ENCODE data around the gene PHKB. TPM values are rescaled to one million over a fixed set of nuclear protein-coding genes. Genes with fewer than 3 reads are reported as not detected.

The PHKB gene
- total and polyA plus RNA-seq, 2 donors (not counting 3 experiments of a cell fraction or from before 2014, with no cell fraction given): 30.1 to 61.0 TPM

GRCh38 chr16:47578033-47578432 lies 116.9 kb downstream of the PHKB start:
- Histone ChIP-seq H3K27me3 (ENCODE audit: control insufficient read depth in 2 of 2, insufficient read depth in 2 of 2, low read length in 2 of 2) (no peaks in the 10 kb centered on the region), H2AFZ (ENCODE audit: low read depth, low read length) (no peak overlapping the region), H3K4me1 (ENCODE audit: control insufficient read depth, extremely low read depth, insufficient read depth, low read length) (no peaks in the 10 kb centered on the region), H4K20me1 (replicated peaks; ENCODE audit: control insufficient read depth, extremely low read depth, insufficient read depth, low read length) (no peaks in the 10 kb centered on the region), H3K9me3 (replicated peaks; ENCODE audit: control insufficient read depth, insufficient read depth, low read length) (no peaks in the 10 kb centered on the region), H3K27ac (ENCODE audit: insufficient read depth, low read depth, low read length) (no peak overlapping the region), H3K4me2 (ENCODE audit: insufficient read depth, low read length) (no peak overlapping the region), H3K36me3 (ENCODE audit: control insufficient read depth in 2 of 2, extremely low read depth in 1 of 2, insufficient read depth in 2 of 2, low read length in 2 of 2) (no peaks in the 10 kb centered on the region), H3K4me3 (replicated peaks in 1 of 3; ENCODE audit: insufficient read depth in 1 of 3, low read depth in 1 of 3, low read length in 3 of 3) (no peak overlapping the region), H3K9me1 (replicated peaks; ENCODE audit: control insufficient read depth, extremely low read depth, insufficient read depth, low read length) (no peaks in the 10 kb centered on the region), H3K79me2 (ENCODE audit: control insufficient read depth, insufficient read depth, low read length) (no peaks in the 10 kb centered on the region), H3K9ac (replicated peaks; ENCODE audit: extremely low read depth, insufficient read depth, low read length) (no peak overlapping the region)
- ChIA-PET POLR2A (no interaction called here), CTCF (no interaction called here)
- dilution Hi-C loops (cut with MboI; ENCODE audit: extremely low pct_ligation_motif_present, low sequenced_read_pairs): no loop called here
- DNase-seq (ENCODE audit: low read depth, low spot score) (no peak), FAIRE-seq (no peak)
- BruUV-seq (replicated peaks): no TSS peak
- intact Hi-C loops (cut with micrococcal nuclease): no loop called here
- TF ChIP-seq FOS (IDR thresholded peaks at IDR 0.05; ENCODE audit: borderline replicate concordance, insufficient read depth, low read length): no peak
- TF ChIP-seq, protein P1, sequence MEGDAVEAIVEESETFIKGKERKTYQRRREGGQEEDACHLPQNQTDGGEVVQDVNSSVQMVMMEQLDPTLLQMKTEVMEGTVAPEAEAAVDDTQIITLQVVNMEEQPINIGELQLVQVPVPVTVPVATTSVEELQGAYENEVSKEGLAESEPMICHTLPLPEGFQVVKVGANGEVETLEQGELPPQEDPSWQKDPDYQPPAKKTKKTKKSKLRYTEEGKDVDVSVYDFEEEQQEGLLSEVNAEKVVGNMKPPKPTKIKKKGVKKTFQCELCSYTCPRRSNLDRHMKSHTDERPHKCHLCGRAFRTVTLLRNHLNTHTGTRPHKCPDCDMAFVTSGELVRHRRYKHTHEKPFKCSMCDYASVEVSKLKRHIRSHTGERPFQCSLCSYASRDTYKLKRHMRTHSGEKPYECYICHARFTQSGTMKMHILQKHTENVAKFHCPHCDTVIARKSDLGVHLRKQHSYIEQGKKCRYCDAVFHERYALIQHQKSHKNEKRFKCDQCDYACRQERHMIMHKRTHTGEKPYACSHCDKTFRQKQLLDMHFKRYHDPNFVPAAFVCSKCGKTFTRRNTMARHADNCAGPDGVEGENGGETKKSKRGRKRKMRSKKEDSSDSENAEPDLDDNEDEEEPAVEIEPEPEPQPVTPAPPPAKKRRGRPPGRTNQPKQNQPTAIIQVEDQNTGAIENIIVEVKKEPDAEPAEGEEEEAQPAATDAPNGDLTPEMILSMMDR (IDR thresholded peaks at IDR 0.05; ENCODE audit: extremely low read depth in 1 of 2, insufficient read depth in 1 of 2, low read depth in 1 of 2, low read length in 2 of 2): no peak
- TF ChIP-seq EZH2 (IDR thresholded peaks at IDR 0.05; ENCODE audit: borderline replicate concordance, low read depth, low read length, severe bottlenecking): no peak
- no peak for TF ChIP-seq MAX (IDR thresholded peaks at IDR 0.05; ENCODE audit: insufficient read depth, insufficient read length)
- no peak for TF ChIP-seq GATA2 (IDR thresholded peaks at IDR 0.05; ENCODE audit: insufficient read depth, insufficient read length, low read depth, low read length)
- TF ChIP-seq JUN (IDR thresholded peaks at IDR 0.05; ENCODE audit: borderline replicate concordance, insufficient read depth, insufficient read length, low read depth): no peak
- no peak for TF ChIP-seq POLR2AphosphoS5 (IDR thresholded peaks at IDR 0.05; ENCODE audit: insufficient read depth, low read depth, low read length)
- TF ChIP-seq POLR2A (IDR thresholded peaks at IDR 0.05; ENCODE audit: low read depth, low read length): no peak
- no peak for TF ChIP-seq MYC (IDR thresholded peaks at IDR 0.05; ENCODE audit: low read depth, low read length)

All from endothelial cell of umbilical vein (primary cell).